CD4-positive, alpha-beta T cell treated with Interleukin-12 subunit alpha and Interleukin-12 subunit beta, for 1 hour (primary cell): ENCODE data around the gene KCNMA1.

Source experiments
- DNase-seq: peaks from one replicate; pipeline ENCODE4 v3.0.0-alpha.2; 2020

Gene KCNMA1

DNA sequence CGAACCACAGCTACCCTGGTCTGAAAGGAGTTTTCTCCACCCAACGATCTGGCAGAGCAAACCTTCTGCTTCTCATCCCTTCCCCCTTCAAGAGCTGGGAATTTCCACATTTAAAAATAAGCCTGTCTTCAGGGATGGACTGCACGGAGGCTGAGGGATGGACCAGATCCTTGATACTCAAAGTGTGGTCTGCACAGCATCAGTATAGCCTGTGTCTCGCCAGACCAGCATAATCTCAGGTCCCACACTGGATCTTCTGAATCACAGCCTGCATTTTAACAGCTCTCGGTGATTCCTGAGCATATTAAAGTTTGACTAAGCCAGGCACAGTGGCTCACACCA, 7.1 kb downstream of the KCNMA1 start:
- no peak for DNase-seq

DNA sequence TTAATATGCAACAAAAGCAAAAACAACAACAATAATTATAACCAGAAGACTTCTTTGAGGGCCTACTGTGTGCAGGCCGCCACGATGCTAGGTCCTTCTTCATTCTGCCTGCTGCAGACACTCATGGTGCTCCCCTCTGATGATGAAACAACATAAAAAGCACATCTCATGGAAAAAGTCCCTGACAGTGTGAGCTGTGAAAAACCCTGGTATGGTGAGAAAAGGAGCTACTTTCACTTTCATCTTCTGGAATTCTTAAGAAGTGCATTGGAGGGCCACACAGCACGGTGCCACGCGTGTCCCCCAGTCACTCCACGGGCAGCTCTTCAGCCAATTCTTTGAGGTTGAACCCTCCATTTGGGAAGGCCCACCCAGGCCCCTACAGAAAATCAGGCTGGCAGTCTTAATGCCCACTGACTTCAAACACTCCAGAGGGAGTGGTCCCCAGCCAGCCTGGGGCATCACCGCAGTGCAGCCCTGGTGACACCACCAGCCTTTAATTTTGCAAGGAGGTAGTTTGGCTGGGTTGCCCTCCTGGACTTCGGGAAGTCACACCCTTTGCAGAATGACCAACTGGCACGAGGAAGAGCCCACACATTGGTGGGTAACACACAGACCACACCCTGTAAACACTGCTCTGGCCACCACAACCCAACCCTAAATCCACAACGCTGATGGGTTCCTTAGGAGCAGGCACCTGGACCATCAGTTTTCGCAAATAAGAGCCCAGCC, 7.7 kb downstream of the KCNMA1 start:
- no peak for DNase-seq

DNA sequence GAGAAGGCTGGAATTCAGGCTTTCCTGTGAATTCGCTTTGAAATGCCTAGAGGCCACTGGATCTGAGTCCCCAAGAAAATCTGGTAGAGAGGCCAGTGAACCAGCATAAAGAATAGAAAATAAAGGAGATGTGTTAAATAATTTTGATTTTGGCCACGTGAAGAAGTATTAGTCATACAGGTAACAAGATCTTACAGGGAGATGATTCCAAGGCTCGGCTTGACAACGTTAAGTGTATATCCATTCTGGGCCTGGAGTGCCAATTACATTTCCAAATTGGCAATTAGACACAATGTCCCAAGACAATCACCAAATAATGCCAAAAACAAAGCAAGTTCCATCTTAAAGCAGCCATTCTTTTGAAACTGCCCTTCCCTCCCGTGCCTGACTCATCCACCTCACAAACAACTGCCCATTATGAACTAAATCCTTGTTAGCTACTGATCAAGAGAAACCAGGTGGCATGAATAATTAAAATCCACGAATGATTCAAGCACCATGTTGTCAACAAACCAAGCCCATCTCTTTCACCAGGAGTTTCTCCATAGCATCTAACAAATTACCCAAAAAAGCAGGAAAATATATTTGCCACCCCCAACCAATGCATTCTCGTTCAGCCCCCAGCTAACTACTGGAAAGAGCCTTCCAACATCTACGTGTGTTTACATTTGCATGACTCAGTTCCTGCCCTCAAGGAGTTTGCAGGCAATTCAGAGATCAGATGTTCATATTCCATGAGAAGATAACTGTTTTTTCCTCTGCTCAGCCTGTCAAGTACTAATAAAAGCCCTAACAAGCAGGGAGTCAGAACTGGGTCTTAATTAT, 8.5 kb downstream of the KCNMA1 start:
- no peak for DNase-seq

DNA sequence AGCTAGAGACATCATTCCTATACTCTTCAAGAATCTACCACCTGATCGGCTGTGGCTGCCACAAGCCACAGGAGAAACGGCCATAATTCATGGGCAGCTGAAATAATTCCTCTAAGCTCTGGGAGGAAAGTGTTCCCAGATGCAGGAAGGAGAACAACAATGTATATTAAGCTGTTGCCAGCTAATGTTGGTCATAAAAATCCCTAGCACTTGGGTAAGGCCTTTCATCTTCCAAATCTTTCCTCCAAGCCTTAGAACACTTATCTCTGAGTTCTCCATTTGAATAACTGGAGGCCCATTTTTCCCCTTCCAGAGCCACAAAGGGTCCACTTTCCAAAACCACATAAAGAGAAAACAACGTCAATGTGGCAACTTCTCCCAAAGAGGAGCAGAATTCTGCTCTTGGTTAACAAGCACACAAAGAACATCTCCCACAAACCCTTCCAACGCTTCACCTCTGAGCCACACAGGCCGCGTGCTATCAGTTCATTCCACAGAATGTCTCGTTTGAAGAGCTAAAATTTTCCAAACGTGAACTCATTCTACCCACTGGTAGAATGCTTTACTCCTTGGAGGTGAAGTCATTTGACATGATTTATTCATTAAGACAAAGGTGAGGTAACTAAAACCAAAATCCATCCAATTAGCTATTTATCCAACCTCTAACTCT, 11.2 kb downstream of the KCNMA1 start:
- no peak for DNase-seq

DNA sequence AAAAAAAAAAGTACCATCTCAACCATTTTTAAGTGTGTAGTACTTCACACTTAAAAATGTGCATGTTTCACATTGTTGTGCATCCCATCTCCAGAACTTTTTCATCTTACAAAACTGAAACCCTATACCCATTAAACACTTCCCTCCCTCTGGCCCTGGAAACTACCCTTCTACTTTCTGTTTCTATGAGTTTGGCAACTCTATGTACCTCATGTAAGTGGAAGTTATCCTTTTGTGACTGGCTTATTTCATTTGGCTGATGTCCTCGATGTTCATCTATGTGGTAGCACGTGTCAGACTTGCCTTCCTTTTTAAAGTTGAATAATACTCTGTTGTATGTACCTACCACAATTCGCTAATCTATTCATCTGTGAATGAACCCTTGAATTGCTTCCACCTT, 12.2 kb downstream of the KCNMA1 start:
- DNase-seq: no peak

DNA sequence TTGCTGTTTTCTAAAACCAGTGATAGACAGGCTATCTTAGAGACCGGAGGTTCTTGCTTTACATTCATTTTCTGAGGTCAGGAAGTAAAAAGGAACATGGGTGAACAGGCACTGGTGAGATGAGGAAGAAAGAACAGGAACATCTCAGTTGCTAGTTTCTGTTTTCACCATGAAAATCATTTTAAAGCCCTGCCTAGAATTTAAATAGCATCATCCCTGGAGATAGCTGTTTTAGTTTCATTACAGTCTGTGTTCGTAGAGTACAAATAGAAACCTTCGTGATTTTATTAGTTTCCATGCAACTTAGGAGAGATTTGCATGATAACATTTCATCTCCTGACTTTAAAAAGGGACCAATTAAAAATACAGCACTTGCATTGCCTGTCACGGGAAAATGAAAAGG, 14.7 kb downstream of the KCNMA1 start:
- peak; percentile 6 for DNase-seq

DNA sequence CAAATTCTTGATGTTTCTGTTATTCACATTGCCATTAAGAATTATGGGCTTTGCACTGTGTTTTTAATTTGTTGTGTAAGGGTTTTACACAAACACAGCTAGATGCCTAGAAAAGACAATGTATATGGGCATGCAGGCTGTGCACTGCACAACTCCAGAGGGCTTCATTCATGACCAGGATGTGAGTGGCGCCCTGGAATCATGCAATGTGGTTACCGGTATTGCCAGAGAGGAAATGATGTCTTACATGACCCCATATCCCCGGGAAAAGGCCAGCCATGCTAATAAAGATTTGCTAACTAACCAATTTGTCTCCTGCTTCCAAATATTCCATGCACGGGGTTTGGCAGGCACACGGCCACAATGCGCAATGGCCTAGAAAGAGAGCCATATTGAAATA, 16.9 kb downstream of the KCNMA1 start:
- DNase-seq: no peak

DNA sequence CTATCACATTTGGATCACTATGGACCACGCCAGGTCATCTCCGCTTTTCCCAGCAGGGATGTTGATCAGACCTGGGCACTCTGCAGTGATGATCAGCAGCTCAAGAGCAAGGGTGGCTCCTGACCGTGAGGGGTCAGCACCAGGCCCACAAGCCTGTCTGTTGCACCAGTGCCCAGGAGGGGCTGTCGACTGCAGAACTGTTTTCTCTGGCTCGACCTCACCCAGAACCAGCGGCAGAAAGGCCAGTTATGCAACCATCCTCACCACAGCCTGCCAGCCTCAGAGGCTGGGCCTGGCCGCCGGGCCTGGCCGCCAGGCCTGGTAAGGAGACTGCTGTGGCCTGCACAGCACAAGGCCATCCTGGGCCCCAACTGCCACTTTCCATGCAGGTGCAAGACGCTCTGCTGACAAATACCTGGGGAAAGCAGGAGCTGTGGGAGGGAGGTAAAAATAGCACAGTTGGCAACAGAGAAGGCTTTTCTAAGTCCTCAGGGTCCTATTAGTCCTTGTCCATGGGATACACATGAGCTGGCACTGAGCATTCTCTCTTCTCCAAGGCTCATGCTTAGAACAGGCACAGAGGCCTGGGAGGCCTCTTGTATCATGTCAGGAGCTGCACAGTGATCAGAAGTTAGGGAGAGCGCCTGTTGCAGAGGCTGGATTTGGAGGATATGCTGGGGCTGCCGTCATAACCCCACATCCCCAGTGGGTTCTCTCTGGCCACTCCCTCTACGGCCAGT, 17.5 kb downstream of the KCNMA1 start:
- no peak for DNase-seq

DNA sequence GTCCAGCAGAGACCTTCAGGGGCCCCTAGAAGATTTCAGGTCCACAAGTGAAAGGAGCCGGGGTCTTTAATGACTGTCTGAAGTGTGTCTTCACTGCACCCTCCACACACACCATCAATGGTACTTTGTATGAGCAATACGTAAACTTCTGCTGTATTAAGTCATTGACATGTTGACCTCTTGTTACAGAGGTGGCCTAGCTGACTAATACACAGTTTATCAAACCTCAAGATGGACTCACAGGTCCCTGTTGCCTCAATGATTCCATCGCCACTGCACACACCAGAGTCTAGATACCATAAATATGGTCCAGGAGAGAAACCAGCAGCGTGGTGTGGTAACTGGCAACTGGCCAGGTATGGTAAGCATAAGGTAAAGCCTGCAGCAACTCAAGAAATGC, 19.5 kb downstream of the KCNMA1 start:
- DNase-seq: no peak

DNA sequence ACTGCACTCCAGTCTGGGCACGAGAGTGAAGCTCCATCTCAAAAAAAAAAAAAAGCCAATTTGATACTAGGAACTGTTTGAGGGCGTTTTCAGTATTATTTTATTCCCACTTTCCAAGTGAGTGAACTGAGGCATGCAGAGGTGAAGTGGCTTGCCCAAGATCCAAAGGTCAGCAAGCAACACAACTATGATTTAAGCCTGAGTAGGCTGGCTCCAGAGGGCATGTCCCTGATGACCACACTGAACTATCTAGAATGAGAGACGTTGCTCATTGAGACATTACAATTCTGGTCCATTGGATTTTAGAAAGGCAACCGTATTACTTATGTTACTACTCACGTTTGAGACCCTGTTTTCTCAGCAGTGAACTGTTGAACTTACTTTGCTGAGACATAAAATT, 20.8 kb downstream of the KCNMA1 start:
- DNase-seq: no peak

DNA sequence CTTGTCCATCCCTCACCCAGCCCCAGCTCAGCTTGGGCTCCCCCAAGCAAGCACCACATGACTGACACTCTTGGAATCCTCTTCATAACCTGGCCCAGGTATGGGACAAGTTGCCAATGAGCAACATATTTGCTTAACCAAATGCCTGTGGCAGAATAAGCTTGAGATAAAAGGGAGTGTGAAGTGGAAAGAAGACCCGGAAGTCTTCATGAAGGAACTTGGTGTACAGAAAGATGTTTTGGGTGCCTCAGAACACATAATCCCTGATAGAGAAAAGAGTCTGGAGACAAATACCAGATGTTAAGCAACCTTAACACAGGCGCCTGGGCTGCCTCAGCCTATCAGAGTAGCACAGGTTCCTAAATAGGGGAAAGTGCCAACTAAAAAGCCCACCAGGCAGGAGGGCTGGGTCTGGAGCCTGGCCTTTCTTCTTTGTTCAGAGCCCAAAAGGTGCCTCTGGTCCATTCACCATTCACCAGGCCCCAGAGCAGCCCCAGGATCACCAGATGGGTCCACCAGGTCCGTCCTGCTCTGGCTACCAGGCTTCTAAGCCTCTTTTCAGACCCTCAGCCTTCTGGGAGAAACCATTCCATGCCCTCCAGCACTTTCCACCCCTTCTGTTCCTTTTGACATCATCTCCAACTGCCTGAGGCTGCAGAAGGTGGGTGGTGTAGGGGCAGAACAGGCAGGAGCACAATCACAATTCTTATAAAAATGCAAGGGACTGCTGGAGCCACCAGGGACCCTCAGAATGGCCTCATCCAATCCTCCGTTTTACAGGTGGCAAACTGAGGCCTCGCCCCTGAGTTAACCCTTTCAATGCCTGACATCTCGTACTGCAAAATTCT, 22.6 kb downstream of the KCNMA1 start:
- DNase-seq: no peak

DNA sequence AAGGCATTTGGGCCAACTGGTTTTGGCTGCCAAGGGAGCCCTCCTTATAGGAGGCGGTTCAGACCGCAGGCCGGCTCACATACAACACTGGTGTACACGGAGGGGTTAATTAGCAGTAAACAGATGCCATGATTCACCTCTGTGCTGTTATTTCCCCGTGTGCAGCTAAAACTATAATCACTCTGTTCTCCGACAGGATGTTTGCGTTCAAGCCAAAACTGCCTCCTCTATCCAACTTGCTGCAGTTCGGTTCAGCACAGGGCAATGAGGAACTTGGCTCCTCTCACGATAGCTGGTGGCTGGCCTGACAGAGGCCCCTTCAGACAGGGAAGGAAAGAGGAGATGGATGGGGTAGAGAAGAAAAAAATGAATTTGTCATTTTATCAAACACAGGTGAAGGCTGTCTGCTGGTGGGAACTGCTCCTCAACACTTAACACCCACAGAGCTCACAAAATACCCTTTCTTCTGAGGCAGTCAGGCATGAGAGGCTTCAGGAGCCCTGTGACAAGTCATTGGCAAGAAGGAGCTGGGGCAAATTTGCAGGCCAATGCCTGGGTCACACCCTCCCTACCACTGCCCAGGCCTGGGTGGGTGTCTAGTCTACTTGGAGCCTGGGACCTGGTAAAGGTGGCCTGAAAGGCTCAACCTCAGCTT, 24.0 kb downstream of the KCNMA1 start:
- DNase-seq: no peak

DNA sequence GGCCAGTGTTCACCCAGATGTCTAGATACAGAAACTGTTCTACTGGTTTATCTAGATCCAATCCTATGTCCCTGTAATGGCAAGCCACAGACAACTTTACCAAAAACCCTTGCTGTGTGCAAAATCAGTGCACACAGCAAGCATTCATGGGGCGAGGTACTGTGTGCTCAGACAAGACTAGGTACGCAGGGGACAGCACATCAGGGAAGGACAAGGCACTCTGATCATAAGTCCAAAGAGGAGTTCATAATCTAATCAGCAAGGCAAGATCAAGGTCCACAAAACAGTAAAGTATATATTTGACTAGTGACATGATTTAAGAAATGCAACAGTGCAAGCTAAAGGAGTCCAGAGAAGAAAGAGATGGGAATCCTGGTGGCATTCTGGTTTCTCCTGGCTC, 25.9 kb downstream of the KCNMA1 start:
- no peak for DNase-seq

DNA sequence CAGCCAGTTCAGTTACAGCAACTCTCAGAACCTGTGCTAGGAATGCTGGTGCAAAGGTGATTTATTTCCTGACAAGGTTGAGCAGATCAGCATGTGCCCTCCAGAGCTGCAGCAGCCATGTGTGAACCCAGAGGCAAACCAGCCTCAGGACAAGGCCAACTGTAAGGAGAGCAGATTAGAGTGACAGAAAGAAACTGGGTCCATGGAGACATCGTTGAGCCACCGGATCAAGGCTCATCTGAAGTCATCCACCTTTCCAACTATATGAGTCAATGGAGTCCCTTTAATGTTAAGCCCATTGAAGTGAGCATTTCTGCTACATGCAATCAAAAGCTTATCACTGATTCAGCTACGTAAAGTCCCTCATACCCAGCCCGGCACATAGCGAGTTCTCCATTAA, 26.4 kb downstream of the KCNMA1 start:
- no peak for DNase-seq

DNA sequence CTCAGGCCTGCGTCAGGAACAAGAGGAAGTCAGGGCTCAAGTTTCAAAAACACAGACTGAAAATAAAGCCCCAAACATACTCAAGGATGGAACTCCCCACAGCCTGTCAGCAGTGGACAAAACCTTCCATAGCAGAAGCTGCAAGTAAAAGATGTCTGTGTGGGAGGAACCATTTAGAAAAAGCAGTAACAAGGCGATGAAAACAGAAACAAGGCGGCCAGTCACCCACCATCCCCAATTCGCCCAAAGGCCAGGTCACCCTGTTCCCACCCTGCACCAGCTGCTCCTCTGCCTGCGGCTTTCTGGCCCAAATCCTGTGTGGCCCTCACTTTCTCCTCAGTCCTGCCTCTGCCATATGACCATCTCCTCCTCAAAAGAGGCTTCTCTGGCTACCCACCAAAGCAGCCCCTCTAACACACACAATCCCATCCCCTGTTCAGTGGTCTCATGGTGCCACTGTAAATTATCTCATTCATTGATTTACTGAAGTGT, 27.8 kb downstream of the KCNMA1 start:
- DNase-seq: no peak

DNA sequence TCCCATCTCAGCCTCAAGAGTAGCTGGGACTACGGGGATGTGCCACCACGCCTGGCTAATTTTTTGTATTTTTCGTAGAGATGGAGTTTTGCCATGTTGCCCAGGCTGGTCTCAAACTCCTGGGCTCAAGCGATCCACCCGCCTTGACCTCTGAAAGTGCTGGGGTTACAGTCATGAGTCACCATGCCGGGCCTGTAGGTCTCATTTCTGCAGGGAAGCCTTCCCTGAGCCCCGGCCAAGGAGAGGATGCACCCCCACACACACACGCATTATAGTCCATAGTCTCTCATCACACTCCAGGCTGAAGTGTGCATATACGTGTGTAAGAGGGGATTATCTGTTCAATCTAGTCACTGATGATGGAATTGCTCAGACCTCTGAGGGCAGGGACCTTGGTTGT, 29.3 kb downstream of the KCNMA1 start:
- DNase-seq: no peak

DNA sequence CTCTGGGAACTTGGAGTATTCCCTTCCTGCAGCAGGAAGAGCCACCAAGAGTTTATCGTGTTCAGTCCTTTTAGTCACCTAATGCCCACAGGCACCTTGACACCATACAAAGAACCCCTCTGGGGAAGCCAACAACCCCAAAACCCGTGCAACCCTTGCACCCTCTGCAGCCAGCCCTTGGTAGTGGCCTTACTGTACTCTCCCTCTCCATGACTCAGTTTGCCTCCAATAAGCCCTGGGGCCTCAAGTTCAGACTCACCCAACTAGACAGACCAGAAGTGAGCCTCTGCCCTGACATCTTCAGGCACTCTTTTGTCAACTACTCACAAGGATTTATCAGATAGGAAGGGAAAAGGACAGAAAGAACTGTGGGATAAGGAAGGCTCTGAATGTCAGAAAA, 30.9 kb downstream of the KCNMA1 start:
- DNase-seq: no peak

DNA sequence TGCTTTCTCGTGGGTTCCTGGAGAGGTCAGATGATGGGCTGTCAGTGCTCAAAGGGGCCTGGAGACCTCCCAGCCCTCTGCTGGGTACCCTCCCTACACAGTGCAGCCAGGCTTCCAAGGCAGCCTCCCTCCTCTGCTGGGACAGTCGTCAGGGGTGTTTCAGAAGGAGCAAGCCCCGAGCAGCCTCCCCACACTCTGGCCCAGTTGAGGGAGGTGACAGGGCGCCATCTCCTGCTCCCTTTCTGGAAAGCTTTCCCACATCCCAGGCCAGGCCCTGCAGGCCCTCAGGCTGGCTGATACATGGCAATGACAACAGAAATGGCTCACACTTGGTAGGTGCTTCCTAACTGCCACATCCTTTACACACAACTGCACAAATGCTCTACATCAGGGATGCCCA, 32.1 kb downstream of the KCNMA1 start:
- no peak for DNase-seq

DNA sequence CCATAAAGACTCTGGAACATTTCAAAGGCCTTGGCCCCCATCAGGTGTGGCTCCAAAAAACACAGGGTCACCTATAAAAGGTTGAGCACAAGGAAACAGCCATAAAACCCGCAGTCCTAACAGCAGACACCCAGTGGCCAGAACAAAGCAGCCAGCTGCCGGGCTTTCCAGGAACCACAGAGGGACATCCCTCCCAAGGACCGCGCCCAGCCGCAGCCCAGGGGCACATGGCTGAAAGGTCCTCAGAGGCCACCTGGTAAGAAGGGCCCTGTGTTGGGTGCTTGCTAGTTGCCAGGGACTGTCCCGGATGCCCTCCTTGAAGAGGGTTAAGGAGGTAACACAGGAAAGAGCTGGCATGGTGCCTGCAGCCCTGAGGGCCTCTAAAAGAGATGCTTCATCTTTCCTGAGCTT, 32.7 kb downstream of the KCNMA1 start:
- DNase-seq: no peak

DNA sequence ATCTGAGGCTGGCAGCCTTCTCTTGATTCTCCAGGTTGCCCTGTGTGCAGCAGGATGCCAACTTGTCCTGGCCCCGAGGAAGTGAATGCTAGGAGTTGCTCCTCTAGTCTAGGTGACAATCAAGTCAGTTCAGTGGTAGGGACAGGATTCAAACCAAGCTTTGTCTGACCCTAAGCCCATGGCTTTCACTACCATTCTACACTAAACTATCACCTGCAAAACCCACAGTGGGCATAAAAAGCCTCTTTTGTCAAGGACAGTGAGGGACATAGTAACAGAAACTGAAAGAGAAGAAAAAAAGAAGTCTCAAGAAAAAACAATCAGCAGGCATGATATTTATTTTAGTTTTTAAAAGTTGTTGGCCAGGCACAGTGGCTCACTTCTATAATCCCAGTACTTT, 33.5 kb downstream of the KCNMA1 start:
- DNase-seq: no peak

DNA sequence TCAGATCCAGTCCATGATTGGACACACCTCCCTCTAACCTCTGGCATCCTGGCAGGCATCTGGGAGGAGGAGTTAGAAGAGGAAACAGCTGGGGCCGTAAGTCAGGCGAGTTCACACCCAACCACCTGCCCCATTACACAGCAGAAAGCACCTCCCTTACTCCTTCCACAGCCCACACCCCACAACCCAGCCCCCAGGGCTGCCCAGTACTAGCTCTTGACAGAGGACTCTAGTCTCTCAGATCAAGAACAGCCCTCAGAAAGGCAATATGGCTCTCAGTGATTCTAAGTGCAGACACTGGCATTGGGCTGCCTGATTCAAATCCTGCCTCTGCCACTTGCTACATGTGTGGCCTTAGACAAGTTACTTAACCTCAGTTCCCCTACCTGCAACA, 34.1 kb downstream of the KCNMA1 start:
- DNase-seq: no peak
